Immature natural killer cell (primary cell): ENCODE results near the gene EPS8L3. TPM values are rescaled to one million over a fixed set of nuclear protein-coding genes. Genes with fewer than 3 reads are reported as not detected.
"Not testable (repeated sequence)": the region's sequence is repeated elsewhere in the genome, so short reads cannot be mapped to it uniquely, and the experiment has no call there.

Experiments used
- DNase-seq, 3 donors: peaks; one replicate each; pipeline ENCODE4 v3.0.0; 2022; ENCODE audit warnings: mixed read lengths in 1 of 3
- H3K27ac Mint-ChIP-seq, 6 donors: one replicate each; pipeline ENCODE4 v1.8.0; 2020; ENCODE audit warnings: mixed read lengths in 6 of 6, mild to moderate bottlenecking in 5 of 6, inconsistent platforms in 4 of 6, moderate library complexity in 3 of 6
- H3K27me3 Mint-ChIP-seq, 3 donors: one replicate each; pipeline ENCODE4 v1.8.0; 2020 to 2021; ENCODE audit warnings: low read depth in 3 of 3, mild to moderate bottlenecking in 3 of 3, mixed read lengths in 3 of 3, moderate library complexity in 3 of 3, inconsistent platforms in 1 of 3
- H3K36me3 Mint-ChIP-seq, 3 donors: one replicate each; pipeline ENCODE4 v1.8.0; 2020; ENCODE audit warnings: mixed read lengths in 3 of 3, inconsistent platforms in 2 of 3, mild to moderate bottlenecking in 2 of 3
- H3K4me1 Mint-ChIP-seq, 2 donors: one replicate each; pipeline ENCODE4 v1.8.0; 2020; ENCODE audit warnings: inconsistent platforms in 2 of 2, mild to moderate bottlenecking in 2 of 2, mixed read lengths in 2 of 2, moderate library complexity in 1 of 2
- H3K4me3 Mint-ChIP-seq, 5 donors: one replicate each; pipeline ENCODE4 v1.8.0; 2020; ENCODE audit warnings: mild to moderate bottlenecking in 5 of 5, mixed read lengths in 5 of 5, inconsistent platforms in 3 of 5, moderate library complexity in 3 of 5
- H3K9me3 Mint-ChIP-seq, 6 donors: one replicate each; pipeline ENCODE4 v1.8.0; 2020; ENCODE audit warnings: mild to moderate bottlenecking in 6 of 6, mixed read lengths in 6 of 6, inconsistent platforms in 4 of 6, moderate library complexity in 3 of 6
- polyA plus RNA-seq, 3 donors: library from polyadenylated mRNA; unstranded; fragments of 300-500 nt; fragmentation: Illumina TruSeq; gene quantifications; one replicate each; pipeline ENCODE4 v1.2.3, GENCODE V29; 2021

The EPS8L3 gene
- polyA plus RNA-seq, 3 donors from 2014 or later = 0.09 to 0.13 TPM; not detected in 1

- H3K36me3 Mint-ChIP-seq = no peaks in the 10 kb centered on the region
- no peak for DNase-seq
- no peaks in the 10 kb centered on the region for H3K27me3 Mint-ChIP-seq
- H3K27ac Mint-ChIP-seq = no peak overlapping the region
- no peaks in the 10 kb centered on the region for H3K4me1 Mint-ChIP-seq
- no peaks in the 10 kb centered on the region for H3K9me3 Mint-ChIP-seq
- H3K4me3 Mint-ChIP-seq = no peak overlapping the region
Observed at GRCh38 chr1:109762039-109762585, 1.6 kb downstream of the EPS8L3 start.

GRCh38 chr1:109761227-109762038, 2.3 kb downstream of the EPS8L3 start:
- Mint-ChIP-seq H3K27me3 (no peaks in the 10 kb centered on the region), H3K4me1 (no peaks in the 10 kb centered on the region), H3K36me3 (no peaks in the 10 kb centered on the region), H3K9me3 (no peaks in the 10 kb centered on the region), H3K27ac (no peak overlapping the region), H3K4me3 (no peak overlapping the region)
- no peak for DNase-seq

GRCh38 chr1:109760581-109761226, 3.0 kb downstream of the EPS8L3 start:
- H3K27ac Mint-ChIP-seq = no peak overlapping the region
- H3K9me3 Mint-ChIP-seq = no peaks in the 10 kb centered on the region
- H3K4me3 Mint-ChIP-seq = peak overlapping the region in 1 of 5 donors; percentile 21
- DNase-seq = no peak
- peaks cover 0 to 2% (median 0%) of the 10 kb centered on the region in 3 donors for H3K27me3 Mint-ChIP-seq
- H3K4me1 Mint-ChIP-seq = no peaks in the 10 kb centered on the region
- no peaks in the 10 kb centered on the region for H3K36me3 Mint-ChIP-seq

DNA sequence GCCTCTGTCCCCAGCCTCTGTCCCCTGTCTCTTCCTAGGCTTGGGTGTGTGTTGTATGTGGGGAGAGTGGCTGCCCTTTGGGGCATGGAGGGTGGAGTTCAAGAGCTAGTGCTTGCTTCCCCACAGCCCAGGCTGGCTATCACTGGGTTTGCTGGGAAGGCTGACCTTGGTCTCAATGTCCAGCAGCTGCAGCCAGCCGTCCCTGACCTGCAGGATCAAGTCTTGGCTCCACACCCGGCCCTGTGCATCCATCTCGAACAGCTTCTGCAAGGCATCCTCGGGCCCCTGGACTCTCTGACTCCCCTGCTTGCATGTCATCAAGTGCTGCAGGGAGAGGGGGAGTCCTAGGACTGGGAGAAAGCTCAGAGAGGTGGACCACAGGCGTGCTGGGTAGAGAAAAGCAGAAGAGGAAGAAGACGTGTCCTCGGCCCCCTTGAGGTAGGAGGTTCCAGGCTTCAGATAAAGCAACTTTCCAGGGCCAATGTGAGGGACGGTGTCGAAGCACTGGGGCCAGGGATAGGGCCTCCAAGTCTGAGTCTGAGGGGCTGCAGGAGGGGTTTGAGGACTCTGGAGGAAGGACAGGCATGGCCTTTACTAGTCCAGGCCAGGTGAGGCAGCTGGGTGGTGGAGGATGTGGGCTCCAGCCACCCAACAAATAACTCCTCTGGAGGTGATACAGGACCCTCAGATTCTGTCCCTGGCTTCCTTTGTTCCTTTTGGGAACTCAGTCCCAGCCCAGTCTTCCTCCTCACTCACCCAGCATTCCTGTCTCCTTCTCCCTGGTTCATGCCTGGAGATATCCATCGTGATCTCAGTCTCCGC, 4.0 kb downstream of the EPS8L3 start:
- Mint-ChIP-seq H3K27ac (no peak overlapping the region), H3K36me3 (no peaks in the 10 kb centered on the region), H3K27me3 (peaks cover 0 to 2% (median 0%) of the 10 kb centered on the region in 3 donors), H3K4me1 (no peaks in the 10 kb centered on the region), H3K9me3 (no peaks in the 10 kb centered on the region), H3K4me3 (no peak overlapping the region)
- no peak for DNase-seq

GRCh38 chr1:109757936-109758786, 5.6 kb downstream of the EPS8L3 start:
- Mint-ChIP-seq H3K4me1 (no peaks in the 10 kb centered on the region), H3K27me3 (peaks cover 0 to 2% (median 1%) of the 10 kb centered on the region in 3 donors), H3K9me3 (no peaks in the 10 kb centered on the region), H3K27ac (no peak overlapping the region), H3K4me3 (no peak overlapping the region), H3K36me3 (no peaks in the 10 kb centered on the region)
- DNase-seq = no peak

DNA sequence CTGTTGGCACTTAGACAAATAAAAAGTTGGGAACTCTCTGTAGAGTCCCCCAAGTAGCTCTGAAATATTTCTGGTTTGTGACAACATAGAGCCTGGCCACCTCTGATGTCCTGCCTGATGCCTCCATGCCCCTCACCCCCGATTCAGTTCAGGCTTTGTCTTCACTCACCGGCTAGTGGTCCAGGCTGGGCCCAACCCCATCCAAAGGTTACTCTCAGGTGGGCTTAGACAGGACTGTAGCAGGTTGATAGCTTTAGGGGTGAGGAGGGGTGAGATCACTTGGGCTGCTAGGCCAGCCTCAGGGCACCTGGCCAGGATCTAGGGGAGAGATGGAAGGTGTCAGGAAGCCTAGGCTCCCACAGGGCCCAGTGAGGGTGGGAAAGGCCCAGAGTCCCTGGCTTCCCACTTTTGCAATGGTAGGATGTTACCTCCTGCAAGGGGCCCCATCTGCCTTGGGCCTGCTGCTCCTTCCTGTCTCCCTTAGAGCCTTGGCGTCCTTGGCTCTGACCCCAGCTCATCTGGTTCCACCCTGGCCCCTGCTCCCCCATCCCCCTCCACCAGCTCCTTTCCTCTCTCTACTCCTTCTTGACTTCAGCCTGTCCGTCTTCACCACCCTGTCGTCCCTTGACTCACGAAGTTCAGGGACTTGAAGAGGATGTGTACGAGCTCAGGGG, 6.7 kb downstream of the EPS8L3 start:
- Mint-ChIP-seq H3K27me3 (peaks cover 0 to 2% (median 1%) of the 10 kb centered on the region in 3 donors), H3K36me3 (no peaks in the 10 kb centered on the region), H3K9me3 (no peaks in the 10 kb centered on the region), H3K27ac (no peak overlapping the region), H3K4me3 (no peak overlapping the region), H3K4me1 (no peaks in the 10 kb centered on the region)
- no peak for DNase-seq

- not testable (repeated sequence) for H3K4me3 Mint-ChIP-seq, H3K4me1 Mint-ChIP-seq, H3K27ac Mint-ChIP-seq, DNase-seq, H3K9me3 Mint-ChIP-seq, H3K27me3 Mint-ChIP-seq, H3K36me3 Mint-ChIP-seq
Observed at GRCh38 chr1:109756325-109756724, 7.4 kb downstream of the EPS8L3 start.

DNA sequence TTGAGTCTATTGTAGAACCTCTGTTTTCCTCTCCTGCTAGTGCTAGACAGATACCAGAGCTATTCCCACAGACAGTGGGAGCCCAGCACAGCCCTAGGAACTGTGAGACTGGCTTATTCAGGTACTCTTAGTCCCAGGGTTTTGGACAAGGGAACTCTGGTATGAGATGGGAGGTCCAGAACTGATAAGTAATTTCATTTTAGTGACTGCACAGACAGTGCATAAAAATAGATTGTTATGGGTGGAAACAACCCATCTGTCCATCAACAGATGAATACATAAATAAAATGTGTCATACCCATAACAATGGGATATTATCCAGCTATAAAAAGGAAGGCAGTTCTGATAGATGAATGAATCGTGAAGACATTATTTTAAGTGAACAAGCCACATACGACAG, 9.0 kb downstream of the EPS8L3 start:
- H3K9me3 Mint-ChIP-seq = no peaks in the 10 kb centered on the region
- H3K4me3 Mint-ChIP-seq = no peak overlapping the region
- no peaks in the 10 kb centered on the region for H3K4me1 Mint-ChIP-seq
- H3K27me3 Mint-ChIP-seq = peaks cover 0 to 2% (median 1%) of the 10 kb centered on the region in 3 donors
- H3K36me3 Mint-ChIP-seq = no peaks in the 10 kb centered on the region
- no peak overlapping the region for H3K27ac Mint-ChIP-seq
- no peak for DNase-seq

DNA sequence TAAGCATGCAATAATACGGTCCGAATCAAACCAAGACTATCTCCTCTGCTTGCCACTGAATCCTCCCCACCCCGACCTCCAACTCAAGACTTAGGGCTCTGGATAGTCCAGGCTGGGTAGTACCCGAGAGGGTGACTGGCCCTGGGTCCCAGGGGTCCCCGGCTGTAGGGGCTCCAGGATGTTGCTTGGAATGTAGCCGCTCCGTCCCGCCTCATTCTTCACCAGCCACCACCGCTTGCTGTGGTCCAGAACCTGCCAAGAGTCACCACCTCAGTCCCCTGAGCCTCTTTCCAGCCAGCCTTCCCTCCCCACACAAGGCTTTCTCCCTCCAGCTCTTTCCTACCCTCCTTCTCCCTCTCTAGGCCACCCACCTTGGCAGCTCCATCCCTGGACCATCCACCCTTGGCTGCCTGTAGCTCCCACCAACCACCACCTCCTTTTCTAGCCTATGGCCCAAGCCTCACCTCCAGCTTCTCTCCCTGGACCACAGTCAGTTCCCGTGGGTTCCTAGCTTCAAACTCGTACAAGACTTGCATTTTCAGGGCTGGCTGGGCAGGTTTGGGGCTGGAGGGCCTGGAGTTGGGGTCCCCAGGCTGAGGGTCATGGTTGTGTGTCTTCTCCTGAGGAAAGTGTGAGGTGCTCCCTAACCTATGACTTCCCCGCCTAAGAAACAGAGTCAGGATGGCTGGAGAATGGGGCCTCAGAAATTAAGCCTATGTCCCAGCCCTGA, 12.0 kb downstream of the EPS8L3 start:
- DNase-seq = no peak
- Mint-ChIP-seq H3K27ac (peak overlapping the region in 1 of 6 donors; percentile 18), H3K36me3 (no peaks in the 10 kb centered on the region), H3K4me3 (no peak overlapping the region), H3K27me3 (peaks cover 2 to 4% (median 2%) of the 10 kb centered on the region in 3 donors), H3K4me1 (no peaks in the 10 kb centered on the region), H3K9me3 (no peaks in the 10 kb centered on the region)

DNA sequence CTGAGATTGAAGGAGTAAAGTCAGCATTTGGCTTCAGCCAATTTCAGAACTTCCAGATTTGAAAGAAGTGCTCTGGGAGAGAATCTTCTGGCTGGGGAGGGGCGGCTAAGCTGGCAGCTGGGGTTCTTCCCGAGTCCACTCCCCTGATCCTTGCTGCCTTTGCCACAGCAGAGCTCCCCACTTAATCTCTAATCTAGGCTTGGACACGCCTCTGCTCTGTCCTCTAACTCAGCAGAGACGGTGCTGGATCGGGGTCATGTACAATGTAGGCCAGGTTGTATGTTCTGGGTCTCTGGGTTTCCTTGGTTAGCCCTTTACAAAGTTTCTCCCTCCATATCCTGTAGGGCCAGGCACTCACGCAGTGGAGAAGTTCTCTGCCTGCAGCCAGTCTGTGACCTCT, 12.8 kb downstream of the EPS8L3 start:
- peaks cover 0 to 4% (median 2%) of the 10 kb centered on the region in 3 donors for H3K27me3 Mint-ChIP-seq
- H3K9me3 Mint-ChIP-seq = no peaks in the 10 kb centered on the region
- H3K4me3 Mint-ChIP-seq = no peak overlapping the region
- H3K4me1 Mint-ChIP-seq = no peaks in the 10 kb centered on the region
- no peaks in the 10 kb centered on the region for H3K36me3 Mint-ChIP-seq
- H3K27ac Mint-ChIP-seq = no peak overlapping the region
- DNase-seq = no peak

GRCh38 chr1:109750241-109750882, 13.4 kb downstream of the EPS8L3 start:
- Mint-ChIP-seq H3K4me1 (no peaks in the 10 kb centered on the region), H3K36me3 (no peaks in the 10 kb centered on the region), H3K4me3 (no peak overlapping the region), H3K27me3 (peaks cover 0 to 4% (median 2%) of the 10 kb centered on the region in 3 donors), H3K9me3 (no peaks in the 10 kb centered on the region), H3K27ac (no peak overlapping the region)
- no peak for DNase-seq

GRCh38 chr1:109749221-109749620, 14.5 kb downstream of the EPS8L3 start:
- Mint-ChIP-seq H3K27me3 (peaks cover 4 to 5% (median 5%) of the 10 kb centered on the region in 3 donors), H3K4me3 (no peak overlapping the region), H3K9me3 (no peaks in the 10 kb centered on the region), H3K27ac (no peak overlapping the region), H3K36me3 (no peaks in the 10 kb centered on the region), H3K4me1 (no peaks in the 10 kb centered on the region)
- no peak for DNase-seq
